ENCODE results near the gene NUMBL. TPM values are rescaled to one million over a fixed set of nuclear protein-coding genes. Genes with fewer than 3 reads are reported as not detected.

NUMBL gene
- total RNA-seq, 1 experiment from 2014 or later = 14.5 TPM

DNA sequence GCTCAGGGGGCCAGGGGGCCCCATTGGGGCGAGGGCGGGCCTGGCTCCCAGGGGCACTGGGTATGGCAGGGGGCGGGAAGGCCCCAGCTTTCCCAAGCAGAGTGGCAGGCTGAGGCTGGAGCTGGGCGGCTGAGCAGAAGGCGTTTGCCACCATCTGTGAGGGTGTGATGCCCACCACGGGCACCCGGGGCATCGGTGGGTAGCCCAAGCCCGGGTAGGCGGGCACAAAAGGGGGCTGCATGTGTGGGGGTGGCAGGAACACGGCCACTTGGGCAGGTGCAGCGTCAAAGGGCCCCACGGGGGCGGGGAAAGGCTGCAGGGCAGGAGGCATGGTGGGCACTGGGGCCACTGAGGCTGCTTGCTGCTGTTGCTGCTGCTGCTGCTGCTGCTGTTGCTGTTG lies 22.8 kb downstream of the NUMBL start:
- CTCF ChIA-PET = no interaction called here
- Histone ChIP-seq H3K4me3 (ENCODE audit: low read length) (no peak overlapping the region), H2AFZ (ENCODE audit: low read length) (no peak overlapping the region), H3F3A (ENCODE audit: low read length, unreplicated experiment) (no peaks in the 10 kb centered on the region), H3K9me3 (ENCODE audit: low read length) (no peaks in the 10 kb centered on the region), H4K20me1 (ENCODE audit: low read length) (no peaks in the 10 kb centered on the region), H3K79me2 (ENCODE audit: low read length) (no peaks in the 10 kb centered on the region), H3K9me2 (replicated peaks; ENCODE audit: low read length) (no peaks in the 10 kb centered on the region), H3K4me2 (ENCODE audit: low read length) (no peak overlapping the region), H3K27ac (ENCODE audit: low read length) (no peak overlapping the region), H3K4me1 (ENCODE audit: insufficient read depth, low read length) (peaks cover 19% of the 10 kb centered on the region), H3K36me3 (ENCODE audit: low read depth, low read length) (peaks cover 21% of the 10 kb centered on the region; the same call in 1 of the 2 replicates), H3K27me3 (ENCODE audit: low read length) (no peaks in the 10 kb centered on the region), H3K9ac (ENCODE audit: low read length) (no peak overlapping the region)
- POLR2A ChIA-PET (ENCODE audit: unreplicated experiment) = no interaction called here
- ATAC-seq (no peak), DNase-seq (no peak)
- TF ChIP-seq EZH2 (IDR thresholded peaks at IDR 0.05; ENCODE audit: low read length, unreplicated experiment) = no peak
- TF ChIP-seq, protein P1, sequence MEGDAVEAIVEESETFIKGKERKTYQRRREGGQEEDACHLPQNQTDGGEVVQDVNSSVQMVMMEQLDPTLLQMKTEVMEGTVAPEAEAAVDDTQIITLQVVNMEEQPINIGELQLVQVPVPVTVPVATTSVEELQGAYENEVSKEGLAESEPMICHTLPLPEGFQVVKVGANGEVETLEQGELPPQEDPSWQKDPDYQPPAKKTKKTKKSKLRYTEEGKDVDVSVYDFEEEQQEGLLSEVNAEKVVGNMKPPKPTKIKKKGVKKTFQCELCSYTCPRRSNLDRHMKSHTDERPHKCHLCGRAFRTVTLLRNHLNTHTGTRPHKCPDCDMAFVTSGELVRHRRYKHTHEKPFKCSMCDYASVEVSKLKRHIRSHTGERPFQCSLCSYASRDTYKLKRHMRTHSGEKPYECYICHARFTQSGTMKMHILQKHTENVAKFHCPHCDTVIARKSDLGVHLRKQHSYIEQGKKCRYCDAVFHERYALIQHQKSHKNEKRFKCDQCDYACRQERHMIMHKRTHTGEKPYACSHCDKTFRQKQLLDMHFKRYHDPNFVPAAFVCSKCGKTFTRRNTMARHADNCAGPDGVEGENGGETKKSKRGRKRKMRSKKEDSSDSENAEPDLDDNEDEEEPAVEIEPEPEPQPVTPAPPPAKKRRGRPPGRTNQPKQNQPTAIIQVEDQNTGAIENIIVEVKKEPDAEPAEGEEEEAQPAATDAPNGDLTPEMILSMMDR (conservative IDR thresholded peaks at IDR 0.05; ENCODE audit: low read depth, low read length) = no peak
- no peak for TF ChIP-seq EZH2phosphoT487 (IDR thresholded peaks at IDR 0.05; ENCODE audit: borderline replicate concordance, low read length)
- BruUV-seq (replicated peaks) = no TSS peak
- intact Hi-C loops (cut with micrococcal nuclease) = loop anchor here (10.0 kb wide), 1 partner anchor 127 kb away; the partner anchor contains the start of gene EGLN2

DNA sequence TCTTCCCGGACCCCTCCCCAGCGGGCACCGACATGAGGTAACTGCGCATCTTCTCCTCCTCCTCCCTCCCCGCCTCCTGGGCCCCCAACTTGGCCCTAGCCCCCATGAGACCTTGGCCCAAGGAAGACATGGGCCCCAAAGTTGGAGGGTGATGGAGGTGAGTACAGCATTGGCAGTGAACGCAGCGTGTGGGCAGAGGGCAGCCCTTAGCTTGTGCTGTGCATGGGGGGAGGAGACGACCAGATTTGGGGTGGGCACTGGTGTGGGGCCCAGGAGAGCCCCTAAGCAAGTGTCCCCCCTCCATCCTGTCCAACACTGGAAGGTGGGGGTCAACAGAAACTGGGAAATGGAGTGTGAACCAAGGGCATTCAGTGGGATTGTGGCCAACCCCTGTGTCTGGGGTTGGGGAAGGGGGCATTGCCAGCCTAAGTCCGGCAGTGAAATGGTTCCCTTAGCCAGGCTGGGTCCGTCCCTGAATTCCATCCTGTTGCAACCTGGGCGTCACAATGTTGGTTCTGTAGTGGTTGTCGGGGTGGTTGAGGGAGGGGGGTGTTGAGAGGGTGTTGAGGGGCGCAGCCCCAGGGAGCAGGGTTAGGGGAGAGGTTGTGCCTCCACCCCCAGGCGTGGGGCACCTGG lies 23.5 kb downstream of the NUMBL start:
- TF ChIP-seq EZH2 (IDR thresholded peaks at IDR 0.05; ENCODE audit: low read length, unreplicated experiment) = no peak
- TF ChIP-seq EZH2phosphoT487 (IDR thresholded peaks at IDR 0.05; ENCODE audit: borderline replicate concordance, low read length) = no peak
- TF ChIP-seq, protein P1 (conservative IDR thresholded peaks at IDR 0.05; ENCODE audit: low read depth, low read length) = no peak
- Histone ChIP-seq H2AFZ (ENCODE audit: low read length) (no peak overlapping the region), H3K9ac (ENCODE audit: low read length) (peak overlapping the region; percentile 14; the same call in 1 of the 2 replicates), H3K27ac (ENCODE audit: low read length) (peak overlapping the region; percentile 73), H3F3A (ENCODE audit: low read length, unreplicated experiment) (no peaks in the 10 kb centered on the region), H3K4me1 (ENCODE audit: insufficient read depth, low read length) (peaks cover 19% of the 10 kb centered on the region), H3K9me3 (ENCODE audit: low read length) (no peaks in the 10 kb centered on the region), H3K79me2 (ENCODE audit: low read length) (no peaks in the 10 kb centered on the region), H3K9me2 (replicated peaks; ENCODE audit: low read length) (no peaks in the 10 kb centered on the region), H3K27me3 (ENCODE audit: low read length) (no peaks in the 10 kb centered on the region), H4K20me1 (ENCODE audit: low read length) (no peaks in the 10 kb centered on the region), H3K4me2 (ENCODE audit: low read length) (no peak overlapping the region), H3K36me3 (ENCODE audit: low read depth, low read length) (peaks cover 21% of the 10 kb centered on the region; the same call in 1 of the 2 replicates), H3K4me3 (ENCODE audit: low read length) (no peak overlapping the region)
- BruUV-seq (replicated peaks) = no TSS peak
- ChIA-PET POLR2A (ENCODE audit: unreplicated experiment) (no interaction called here), CTCF (no interaction called here)
- intact Hi-C loops (cut with micrococcal nuclease) = loop anchor here (10.0 kb wide), 1 partner anchor 128 kb away; the partner anchor contains the start of gene EGLN2
- ATAC-seq (no peak), DNase-seq (no peak)

All from PC-3 (cell line).